K562 (cell line): ENCODE results near the gene RFLNA. TPM values are rescaled to one million over a fixed set of nuclear protein-coding genes. Genes with fewer than 3 reads are reported as not detected.

Source experiments
- BCOR ChIP-seq: fragments of 450-650 bp; IDR thresholded peaks from 2 replicates; pipeline ENCODE4 v1.6.1; 2016
- ELF2 ChIP-seq: fragments of 250-450 bp; sonication (Bioruptor Pico); IDR thresholded peaks from 2 replicates; pipeline ENCODE4 v1.5.0; 2021; ENCODE audit warnings: mild to moderate bottlenecking
- HDGF ChIP-seq: fragments of 450-650 bp; IDR thresholded peaks from 2 replicates; pipeline ENCODE4 v1.6.1; 2016
- HMG20A ChIP-seq: fragments of 450-650 bp; formaldehyde crosslinking; conservative IDR thresholded peaks from 2 replicates; pipeline ENCODE4 v1.4.0; 2020; ENCODE audit warnings: mild to moderate bottlenecking, mixed read lengths
- HNRNPL ChIP-seq: fragments of 200-400 bp; formaldehyde crosslinking; IDR thresholded peaks from 2 replicates; pipeline ENCODE4 v1.6.1; 2017; ENCODE audit warnings: low read depth, mild to moderate bottlenecking, low read length
- KHSRP ChIP-seq: fragments of 450-650 bp; IDR thresholded peaks from 2 replicates; pipeline ENCODE4 v1.6.1; 2017
- MECOM ChIP-seq: fragments of 250-450 bp; sonication (Bioruptor Pico); IDR thresholded peaks from 2 replicates; pipeline ENCODE4 v1.8.0; 2022; ENCODE audit warnings: inconsistent platforms
- RCOR1 ChIP-seq, 2 experiments: IDR thresholded peaks; 2 replicates each; pipeline ENCODE4 v1.6.1; 2012; ENCODE audit warnings: low read depth in 2 of 2, low read length in 2 of 2, borderline replicate concordance in 1 of 2, improper control_type of control experiment in 1 of 2
- THRAP3 ChIP-seq: fragments of 450-650 bp; IDR thresholded peaks from 2 replicates; pipeline ENCODE4 v1.6.1; 2016; ENCODE audit warnings: mild to moderate bottlenecking, inconsistent platforms, borderline replicate concordance
- ZNF133 ChIP-seq: fragments of 250-450 bp; sonication (Bioruptor Pico); IDR thresholded peaks from 2 replicates; pipeline ENCODE4 v1.4.0; 2020; ENCODE audit warnings: mild to moderate bottlenecking
- polyA plus RNA-seq, 8 experiments: library from polyadenylated mRNA; depleted of rRNA in 4 of 8; stranded (reverse) in 5 of 8; unstranded in 3 of 8; fragments of >200 nt; fragmentation: Nextera tagmentation in 2 of 8; fragmentation: Illumina TruSeq in 1 of 8; extraction: Ambion mirVana in 2 of 8; extraction: Trizol in 1 of 8; gene quantifications; 2 replicates each; pipeline versions ENCODE4 v1.2.1 to v1.2.3, GENCODE V29; 2011 to 2014; ENCODE audit warnings: inconsistent platforms in 1 of 8, missing spikeins in 1 of 8
- total RNA-seq, 7 experiments: library from RNA; depleted of rRNA in 6 of 7; stranded (reverse); fragments of >200 nt in 6 of 7; fragmentation: Illumina TruSeq in 2 of 7; extraction: Trizol in 2 of 7; gene quantifications; 2 replicates each; pipeline versions ENCODE4 v1.2.1 to v1.2.3, GENCODE V29; 2011 to 2021; ENCODE audit warnings: low replicate concordance in 1 of 7
- TF ChIP-seq, protein P1 (sequence below): sonication (generic); formaldehyde crosslinking; IDR thresholded peaks from 2 replicates; pipeline ENCODE4 v1.8.1; 2023; ENCODE audit warnings: mild to moderate bottlenecking, missing genetic modification reagents, moderate library complexity
- TF ChIP-seq, protein P2 (sequence below): fragments of 250-450 bp; sonication (Bioruptor Pico); IDR thresholded peaks from 2 replicates; pipeline ENCODE4 v1.8.0; 2021; ENCODE audit warnings: borderline replicate concordance, mild to moderate bottlenecking, moderate library complexity; ENCODE audit not compliant: poor library complexity, severe bottlenecking
- TF ChIP-seq, protein P3 (sequence below): sonication (generic); formaldehyde crosslinking; IDR thresholded peaks from 2 replicates; pipeline ENCODE4 v1.8.0; 2022; ENCODE audit warnings: missing genetic modification reagents, mild to moderate bottlenecking, borderline replicate concordance

RFLNA gene
- total and polyA plus RNA-seq, 9 of the 15 experiments (the other 6 are each of a cell fraction or from before 2014, with no cell fraction given) = not detected

DNA sequence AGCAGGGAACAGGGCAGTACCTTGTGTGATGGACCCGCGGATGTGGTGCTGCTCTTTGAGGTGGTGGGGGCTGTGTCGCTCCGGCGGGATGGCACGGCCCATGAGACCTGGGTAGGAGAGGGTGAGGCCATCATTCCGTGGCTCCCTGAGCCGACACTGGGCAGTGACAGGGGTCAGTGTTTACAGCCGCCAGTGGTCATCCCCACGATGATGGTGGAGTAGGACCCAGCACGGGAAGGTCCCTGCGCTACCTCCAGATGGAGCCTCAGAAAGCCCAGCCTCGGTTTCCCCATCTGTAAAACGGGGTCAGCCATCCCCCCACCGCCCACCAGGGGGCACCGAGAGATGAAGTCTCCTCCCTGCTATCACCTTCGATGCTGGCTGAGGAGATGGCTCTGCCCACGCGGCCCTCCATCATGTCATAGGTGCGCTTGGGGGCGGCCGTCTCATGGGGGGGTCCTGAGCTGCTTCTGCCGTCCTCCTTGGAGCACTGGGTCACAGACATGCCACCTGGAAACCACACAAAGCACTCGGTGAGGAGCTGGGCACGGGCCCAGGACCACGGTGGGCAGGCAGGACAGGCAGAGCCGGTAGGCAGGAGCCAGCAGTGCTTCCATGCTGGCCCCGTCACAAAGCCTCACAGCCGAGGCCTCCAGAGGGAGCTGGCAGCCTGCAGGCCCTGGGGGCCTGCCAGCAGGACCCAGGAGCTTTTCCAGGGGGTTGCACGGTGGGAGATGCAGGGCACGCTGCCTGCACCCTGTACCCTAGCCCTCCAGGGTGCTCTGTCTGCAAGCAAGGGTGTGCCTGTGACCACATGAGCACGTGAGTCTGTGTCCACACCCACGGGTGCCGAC is 53.1 kb downstream of the RFLNA start (continued):
- TF ChIP-seq, protein P1, sequence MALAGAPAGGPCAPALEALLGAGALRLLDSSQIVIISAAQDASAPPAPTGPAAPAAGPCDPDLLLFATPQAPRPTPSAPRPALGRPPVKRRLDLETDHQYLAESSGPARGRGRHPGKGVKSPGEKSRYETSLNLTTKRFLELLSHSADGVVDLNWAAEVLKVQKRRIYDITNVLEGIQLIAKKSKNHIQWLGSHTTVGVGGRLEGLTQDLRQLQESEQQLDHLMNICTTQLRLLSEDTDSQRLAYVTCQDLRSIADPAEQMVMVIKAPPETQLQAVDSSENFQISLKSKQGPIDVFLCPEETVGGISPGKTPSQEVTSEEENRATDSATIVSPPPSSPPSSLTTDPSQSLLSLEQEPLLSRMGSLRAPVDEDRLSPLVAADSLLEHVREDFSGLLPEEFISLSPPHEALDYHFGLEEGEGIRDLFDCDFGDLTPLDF (CRISPR knock-in tag) = no peak
- TF ChIP-seq ZNF133 (CRISPR knock-in tag) = no peak
- no peak for TF ChIP-seq HMG20A
- no peak for TF ChIP-seq HNRNPL
- TF ChIP-seq HDGF = no peak
- peak; percentile 95 for TF ChIP-seq BCOR
- TF ChIP-seq, protein P2, sequence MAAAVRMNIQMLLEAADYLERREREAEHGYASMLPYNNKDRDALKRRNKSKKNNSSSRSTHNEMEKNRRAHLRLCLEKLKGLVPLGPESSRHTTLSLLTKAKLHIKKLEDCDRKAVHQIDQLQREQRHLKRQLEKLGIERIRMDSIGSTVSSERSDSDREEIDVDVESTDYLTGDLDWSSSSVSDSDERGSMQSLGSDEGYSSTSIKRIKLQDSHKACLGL (CRISPR knock-in tag) = no peak
- TF ChIP-seq, protein P3, sequence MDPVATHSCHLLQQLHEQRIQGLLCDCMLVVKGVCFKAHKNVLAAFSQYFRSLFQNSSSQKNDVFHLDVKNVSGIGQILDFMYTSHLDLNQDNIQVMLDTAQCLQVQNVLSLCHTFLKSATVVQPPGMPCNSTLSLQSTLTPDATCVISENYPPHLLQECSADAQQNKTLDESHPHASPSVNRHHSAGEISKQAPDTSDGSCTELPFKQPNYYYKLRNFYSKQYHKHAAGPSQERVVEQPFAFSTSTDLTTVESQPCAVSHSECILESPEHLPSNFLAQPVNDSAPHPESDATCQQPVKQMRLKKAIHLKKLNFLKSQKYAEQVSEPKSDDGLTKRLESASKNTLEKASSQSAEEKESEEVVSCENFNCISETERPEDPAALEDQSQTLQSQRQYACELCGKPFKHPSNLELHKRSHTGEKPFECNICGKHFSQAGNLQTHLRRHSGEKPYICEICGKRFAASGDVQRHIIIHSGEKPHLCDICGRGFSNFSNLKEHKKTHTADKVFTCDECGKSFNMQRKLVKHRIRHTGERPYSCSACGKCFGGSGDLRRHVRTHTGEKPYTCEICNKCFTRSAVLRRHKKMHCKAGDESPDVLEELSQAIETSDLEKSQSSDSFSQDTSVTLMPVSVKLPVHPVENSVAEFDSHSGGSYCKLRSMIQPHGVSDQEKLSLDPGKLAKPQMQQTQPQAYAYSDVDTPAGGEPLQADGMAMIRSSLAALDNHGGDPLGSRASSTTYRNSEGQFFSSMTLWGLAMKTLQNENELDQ (CRISPR knock-in tag) = no peak
- TF ChIP-seq ELF2 (CRISPR knock-in tag) = no peak
- TF ChIP-seq MECOM (CRISPR knock-in tag) = no peak
- no peak for TF ChIP-seq KHSRP
- TF ChIP-seq THRAP3 = no peak
- TF ChIP-seq RCOR1 (IDR thresholded peaks at IDR 0.05; ENCODE audit: borderline replicate concordance in 1 of 2, low read depth in 2 of 2, low read length in 2 of 2) = 0 out of 4 replicates have a peak, but pooled peaks of 1 of the 2 experiments have one; percentile 22
